ENCODE data around the gene SCAPER. TPM values are rescaled to one million over a fixed set of nuclear protein-coding genes. Genes with fewer than 3 reads are reported as not detected.

Gene SCAPER
- polyA plus RNA-seq, 1 donor from 2014 or later = 77.1 TPM

- TF ChIP-seq REST (IDR thresholded peaks at IDR 0.05; ENCODE audit: borderline replicate concordance) (no peak), RAD21 (conservative IDR thresholded peaks at IDR 0.05) (no peak), CTCF (IDR thresholded peaks at IDR 0.05; ENCODE audit: poor library complexity, severe bottlenecking) (no peak), SMC3 (conservative IDR thresholded peaks at IDR 0.05; ENCODE audit: poor library complexity) (no peak), MXI1 (conservative IDR thresholded peaks at IDR 0.05; ENCODE audit: poor library complexity, severe bottlenecking) (no peak), EP300 (conservative IDR thresholded peaks at IDR 0.05; ENCODE audit: poor library complexity, severe bottlenecking) (no peak), EZH2 (IDR thresholded peaks at IDR 0.05; ENCODE audit: borderline replicate concordance, insufficient read depth, low read length, poor library complexity, severe bottlenecking) (no peak), POLR2AphosphoS5 (IDR thresholded peaks at IDR 0.05) (no peak), TAF1 (IDR thresholded peaks at IDR 0.05; ENCODE audit: low read depth) (no peak)
- Histone ChIP-seq H3K9ac (ENCODE audit: low read length) (no peak overlapping the region), H4K20me1 (ENCODE audit: insufficient read depth) (no peaks in the 10 kb centered on the region), H3K27ac (ENCODE audit: low read length) (no peak overlapping the region), H3F3A (ENCODE audit: insufficient read depth, low read length, poor library complexity, severe bottlenecking) (no peaks in the 10 kb centered on the region), H3K36me3 (ENCODE audit: insufficient read depth, low read length) (no peaks in the 10 kb centered on the region), H3K9me2 (ENCODE audit: insufficient read depth, low read length) (no peaks in the 10 kb centered on the region), H3K79me2 (replicated peaks; ENCODE audit: insufficient read depth, low read length) (peaks cover 47% of the 10 kb centered on the region), H2AFZ (ENCODE audit: low read depth, low read length) (no peak overlapping the region), H3K4me3 (ENCODE audit: low read length) (peak overlapping the region; percentile 84), H3K27me3 (ENCODE audit: insufficient read depth, low read depth, low read length) (no peaks in the 10 kb centered on the region), H3K9me3 (ENCODE audit: low read length) (no peaks in the 10 kb centered on the region), H3K4me2 (ENCODE audit: low read length) (peak overlapping the region; percentile 86)
These were observed 595.4 kb downstream of the SCAPER start for GRCh38 chr15:76309601-76310330.

GRCh38 chr15:76303909-76304308, 601.2 kb downstream of the SCAPER start:
- TF ChIP-seq POLR2AphosphoS5 (IDR thresholded peaks at IDR 0.05) (no peak), RAD21 (conservative IDR thresholded peaks at IDR 0.05) (no peak), REST (IDR thresholded peaks at IDR 0.05; ENCODE audit: borderline replicate concordance) (no peak), MXI1 (conservative IDR thresholded peaks at IDR 0.05; ENCODE audit: poor library complexity, severe bottlenecking) (no peak), CTCF (IDR thresholded peaks at IDR 0.05; ENCODE audit: poor library complexity, severe bottlenecking) (no peak), EZH2 (IDR thresholded peaks at IDR 0.05; ENCODE audit: borderline replicate concordance, insufficient read depth, low read length, poor library complexity, severe bottlenecking) (no peak), EP300 (conservative IDR thresholded peaks at IDR 0.05; ENCODE audit: poor library complexity, severe bottlenecking) (no peak), SMC3 (conservative IDR thresholded peaks at IDR 0.05; ENCODE audit: poor library complexity) (no peak), TAF1 (IDR thresholded peaks at IDR 0.05; ENCODE audit: low read depth) (no peak)
- Histone ChIP-seq H3K27ac (ENCODE audit: low read length) (no peak overlapping the region), H3K79me2 (replicated peaks; ENCODE audit: insufficient read depth, low read length) (peaks cover 45% of the 10 kb centered on the region), H3K4me2 (ENCODE audit: low read length) (no peak overlapping the region), H3K27me3 (ENCODE audit: insufficient read depth, low read depth, low read length) (no peaks in the 10 kb centered on the region), H4K20me1 (ENCODE audit: insufficient read depth) (no peaks in the 10 kb centered on the region), H3K9me3 (ENCODE audit: low read length) (no peaks in the 10 kb centered on the region), H3F3A (ENCODE audit: insufficient read depth, low read length, poor library complexity, severe bottlenecking) (no peaks in the 10 kb centered on the region), H3K4me3 (ENCODE audit: low read length) (no peak overlapping the region), H3K9ac (ENCODE audit: low read length) (no peak overlapping the region), H3K36me3 (ENCODE audit: insufficient read depth, low read length) (no peaks in the 10 kb centered on the region), H3K9me2 (ENCODE audit: insufficient read depth, low read length) (no peaks in the 10 kb centered on the region), H2AFZ (ENCODE audit: low read depth, low read length) (no peak overlapping the region)
